Keratinocyte (primary cell): ENCODE results near the gene NAALADL1. TPM values are rescaled to one million over a fixed set of nuclear protein-coding genes. Genes with fewer than 3 reads are reported as not detected.

Experiments used
- DNase-seq: peaks from one replicate; pipeline ENCODE4 v3.0.0-alpha.2; 2011; ENCODE audit warnings: low read depth, missing footprints, low spot score
- FAIRE-seq: peaks from 2 replicates; lab custom pipeline; 2011; peaks lifted over from hg19 to GRCh38; lab: Jason Lieb, UNC
- H2AFZ ChIP-seq: 2 replicates; pipeline ENCODE4 v1.6.0; 2012; ENCODE audit warnings: low read length, control low read depth, inconsistent platforms; ENCODE audit not compliant: control insufficient read depth
- H3K27ac ChIP-seq: 2 replicates; pipeline ENCODE4 v1.5.1; 2011; ENCODE audit warnings: low read length; ENCODE audit not compliant: control insufficient read depth, insufficient read depth
- H3K27me3 ChIP-seq: 3 replicates; pipeline ENCODE4 v1.6.0; 2011; ENCODE audit warnings: low read length; ENCODE audit not compliant: control insufficient read depth, insufficient read depth; ENCODE audit errors: extremely low read depth
- H3K36me3 ChIP-seq, 2 experiments: 2 replicates in 1 of 2; 3 replicates in 1 of 2; pipeline ENCODE4 v1.5.1; 2011; ENCODE audit warnings: low read length in 2 of 2, mild to moderate bottlenecking in 1 of 2; ENCODE audit not compliant: control insufficient read depth in 2 of 2, insufficient read depth in 2 of 2; ENCODE audit errors: extremely low read depth in 1 of 2
- H3K4me1 ChIP-seq: 3 replicates; pipeline ENCODE4 v1.5.1; 2011; ENCODE audit warnings: low read length; ENCODE audit not compliant: control insufficient read depth, insufficient read depth; ENCODE audit errors: extremely low read depth
- H3K4me2 ChIP-seq: 3 replicates; pipeline ENCODE4 v1.6.0; 2011; ENCODE audit warnings: low read depth, low read length; ENCODE audit not compliant: control insufficient read depth, insufficient read depth; ENCODE audit errors: extremely low read depth
- H3K4me3 ChIP-seq, 3 experiments: fragments of 200-600 bp in 1 of 3; sonication (generic) in 1 of 3; 2 replicates in 2 of 3; 3 replicates in 1 of 3; pipeline ENCODE4 v1.5.1; 2011 to 2016; ENCODE audit warnings: low read length in 3 of 3, mild to moderate bottlenecking in 3 of 3, control low read depth in 2 of 3, inconsistent platforms in 1 of 3, low read depth in 1 of 3, mixed read lengths in 1 of 3, mixed run types in 1 of 3, moderate library complexity in 1 of 3; ENCODE audit not compliant: control insufficient read depth in 2 of 3, insufficient read depth in 2 of 3; ENCODE audit errors: extremely low read depth in 1 of 3
- H3K79me2 ChIP-seq: 2 replicates; pipeline ENCODE4 v1.6.0; 2012; ENCODE audit warnings: low read length; ENCODE audit not compliant: control insufficient read depth, insufficient read depth
- H3K9ac ChIP-seq: 3 replicates; pipeline ENCODE4 v1.6.0; 2011; ENCODE audit warnings: low read length; ENCODE audit not compliant: control insufficient read depth, insufficient read depth; ENCODE audit errors: extremely low read depth
- H3K9me1 ChIP-seq: 3 replicates; pipeline ENCODE4 v1.6.0; 2011; ENCODE audit warnings: low read length; ENCODE audit not compliant: control insufficient read depth, insufficient read depth; ENCODE audit errors: extremely low read depth
- H3K9me3 ChIP-seq: 2 replicates; pipeline ENCODE4 v1.5.1; 2012; ENCODE audit warnings: low read depth, low read length; ENCODE audit not compliant: control insufficient read depth
- H4K20me1 ChIP-seq: 3 replicates; pipeline ENCODE4 v1.6.0; 2011; ENCODE audit warnings: low read length; ENCODE audit not compliant: control insufficient read depth, insufficient read depth; ENCODE audit errors: extremely low read depth
- EZH2 ChIP-seq: IDR thresholded peaks from one replicate; pipeline ENCODE4 v1.6.1; 2012; ENCODE audit warnings: inconsistent platforms, mild to moderate bottlenecking, low read length, moderate library complexity
- dilution Hi-C: fragments of 300-500 bp; cut with MboI; formaldehyde crosslinking; loops from one replicate; pipeline ENCODE4 v1.7.0; 2020; ENCODE audit warnings: low sequenced_read_pairs; ENCODE audit not compliant: extremely low pct_ligation_motif_present
- polyA plus RNA-seq, 5 experiments: library from polyadenylated mRNA; depleted of rRNA in 3 of 5; stranded (reverse) in 3 of 5; stranded (forward) in 1 of 5; unstranded in 1 of 5; fragments of >200 nt; gene quantifications; 1 replicate in 1 of 5; 2 replicates in 3 of 5; 3 replicates in 1 of 5; pipeline versions ENCODE4 v1.2.1 to v1.2.3, GENCODE V29; 2011 to 2012; ENCODE audit warnings: missing spikeins in 2 of 5, low read depth in 1 of 5, low replicate concordance in 1 of 5
- TF ChIP-seq, protein P1 (sequence below), 3 experiments: IDR thresholded peaks in 1 of 3; conservative IDR thresholded peaks in 1 of 3; optimal IDR thresholded peaks in 1 of 3; 2 replicates in 2 of 3; 3 replicates in 1 of 3; pipeline versions ENCODE3 to v1.5.1; 2011; ENCODE audit warnings: low read length in 3 of 3, mild to moderate bottlenecking in 3 of 3, moderate library complexity in 2 of 3, control low read depth in 1 of 3, inconsistent platforms in 1 of 3; ENCODE audit not compliant: insufficient read depth in 2 of 3; ENCODE audit errors: extremely low read depth in 1 of 3

The NAALADL1 gene
- polyA plus RNA-seq, 1 donor (not counting 4 experiments of a cell fraction or from before 2014, with no cell fraction given), result 2.3 TPM

DNA sequence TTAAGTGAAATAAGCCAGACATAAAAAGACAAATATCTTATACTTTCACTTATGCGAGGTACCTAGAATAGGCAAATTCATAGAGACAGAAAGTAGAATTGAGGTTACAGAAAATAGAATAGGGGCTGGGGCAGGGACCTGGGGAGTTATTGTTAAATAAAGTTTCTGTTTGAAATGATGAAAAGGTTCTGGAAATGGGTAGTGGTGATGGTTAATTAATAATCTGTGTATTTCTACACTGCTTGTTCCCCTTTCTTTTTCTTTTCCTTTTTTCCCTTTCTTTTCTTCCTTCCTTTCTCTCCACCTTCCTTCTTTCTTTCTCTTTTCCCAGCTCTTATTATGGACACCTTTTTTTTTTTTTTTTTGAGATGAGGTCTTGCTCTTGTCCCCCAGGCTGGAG lies 2.8 kb downstream of the NAALADL1 start:
- Histone ChIP-seq H3K9me3 (no peaks in the 10 kb centered on the region), H3K27me3 (peaks cover 4% of the 10 kb centered on the region), H3K27ac (no peak overlapping the region), H2AFZ (no peak overlapping the region), H3K79me2 (no peaks in the 10 kb centered on the region), H3K4me1 (no peaks in the 10 kb centered on the region), H3K9me1 (no peaks in the 10 kb centered on the region), H3K9ac (no peak overlapping the region), H4K20me1 (no peaks in the 10 kb centered on the region), H3K36me3 (no peaks in the 10 kb centered on the region), H3K4me3 (no peak overlapping the region), H3K4me2 (no peak overlapping the region)
- no peak for FAIRE-seq
- dilution Hi-C loops, result no loop called here
- DNase-seq, result no peak
- no peak for TF ChIP-seq EZH2

DNA sequence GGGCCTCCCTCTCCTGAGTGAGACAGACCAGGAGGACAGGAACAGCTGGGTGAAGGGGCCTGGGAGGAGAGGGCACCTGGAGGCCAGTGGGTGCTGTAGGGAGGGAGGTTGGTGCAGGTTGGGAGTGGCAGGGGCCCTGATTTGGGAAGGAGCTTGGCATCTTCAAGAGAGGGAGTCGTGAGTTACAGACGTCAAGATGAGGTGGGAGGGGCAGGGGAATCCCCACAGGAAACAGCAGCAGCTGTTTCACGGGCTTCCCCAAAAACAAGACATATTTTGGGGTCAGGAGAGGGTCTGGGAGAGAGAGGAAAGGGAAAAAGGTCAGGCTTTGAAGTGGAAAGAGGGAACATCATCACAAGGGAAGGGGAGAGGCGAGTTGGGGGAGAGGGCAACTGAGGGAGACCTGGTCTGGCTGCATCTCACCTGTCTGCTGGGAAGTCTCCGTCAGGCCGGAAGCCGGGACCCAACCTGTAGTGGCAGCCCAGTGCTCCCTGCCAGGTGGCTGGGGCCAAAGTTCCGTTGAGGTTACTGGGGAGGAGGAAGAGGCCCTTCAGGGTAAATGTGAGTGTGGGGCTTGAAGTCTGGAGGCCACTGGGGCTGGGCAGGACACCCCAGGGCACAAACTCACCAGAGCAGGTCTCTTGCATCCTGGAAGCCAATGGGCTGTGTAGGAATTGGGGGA lies 4.4 kb downstream of the NAALADL1 start:
- peaks cover 4% of the 10 kb centered on the region for H3K27me3 ChIP-seq
- no peak overlapping the region for H3K9ac ChIP-seq
- H3K27ac ChIP-seq, result no peak overlapping the region
- no peak overlapping the region for H3K4me3 ChIP-seq
- H4K20me1 ChIP-seq, result no peaks in the 10 kb centered on the region
- dilution Hi-C loops, result no loop called here
- TF ChIP-seq, protein P1, sequence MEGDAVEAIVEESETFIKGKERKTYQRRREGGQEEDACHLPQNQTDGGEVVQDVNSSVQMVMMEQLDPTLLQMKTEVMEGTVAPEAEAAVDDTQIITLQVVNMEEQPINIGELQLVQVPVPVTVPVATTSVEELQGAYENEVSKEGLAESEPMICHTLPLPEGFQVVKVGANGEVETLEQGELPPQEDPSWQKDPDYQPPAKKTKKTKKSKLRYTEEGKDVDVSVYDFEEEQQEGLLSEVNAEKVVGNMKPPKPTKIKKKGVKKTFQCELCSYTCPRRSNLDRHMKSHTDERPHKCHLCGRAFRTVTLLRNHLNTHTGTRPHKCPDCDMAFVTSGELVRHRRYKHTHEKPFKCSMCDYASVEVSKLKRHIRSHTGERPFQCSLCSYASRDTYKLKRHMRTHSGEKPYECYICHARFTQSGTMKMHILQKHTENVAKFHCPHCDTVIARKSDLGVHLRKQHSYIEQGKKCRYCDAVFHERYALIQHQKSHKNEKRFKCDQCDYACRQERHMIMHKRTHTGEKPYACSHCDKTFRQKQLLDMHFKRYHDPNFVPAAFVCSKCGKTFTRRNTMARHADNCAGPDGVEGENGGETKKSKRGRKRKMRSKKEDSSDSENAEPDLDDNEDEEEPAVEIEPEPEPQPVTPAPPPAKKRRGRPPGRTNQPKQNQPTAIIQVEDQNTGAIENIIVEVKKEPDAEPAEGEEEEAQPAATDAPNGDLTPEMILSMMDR (optimal IDR thresholded peaks at IDR 0.05 in 1 of 3, IDR thresholded peaks at IDR 0.05 in 1 of 3, conservative IDR thresholded peaks at IDR 0.05 in 1 of 3; ENCODE audit: extremely low read depth in 1 of 3, insufficient read depth in 2 of 3, low read length in 3 of 3), result no peak
- no peak for TF ChIP-seq EZH2
- H3K9me1 ChIP-seq, result no peaks in the 10 kb centered on the region
- H3K4me2 ChIP-seq, result no peak overlapping the region
- DNase-seq, result no peak
- no peak overlapping the region for H2AFZ ChIP-seq
- FAIRE-seq, result no peak
- no peaks in the 10 kb centered on the region for H3K36me3 ChIP-seq
- no peaks in the 10 kb centered on the region for H3K9me3 ChIP-seq
- no peaks in the 10 kb centered on the region for H3K79me2 ChIP-seq
- no peaks in the 10 kb centered on the region for H3K4me1 ChIP-seq
